Motor neuron (in vitro differentiated cells): ENCODE data around the gene PER2. TPM values are rescaled to one million over a fixed set of nuclear protein-coding genes. Genes with fewer than 3 reads are reported as not detected.

Source experiments
- ATAC-seq, 8 experiments: fragments of 200-7000 bp; cut with Tn5 transposase; replicated peaks in 6 of 8; 2 replicates each; pipeline ENCODE4 v1.8.0; 2021; ENCODE audit warnings: mild to moderate bottlenecking in 8 of 8, moderate library complexity in 8 of 8
- H3K27ac ChIP-seq, 2 donors: fragments of 250-450 bp; sonication (Bioruptor Pico); 2 replicates each; pipeline ENCODE4 v1.9.0; 2021; ENCODE audit warnings: antibody characterized with exemption in 2 of 2, mild to moderate bottlenecking in 2 of 2, moderate library complexity in 1 of 2
- H3K4me1 ChIP-seq, 2 donors: fragments of 250-450 bp; sonication (Bioruptor Pico); replicated peaks in 1 of 2; 2 replicates each; pipeline ENCODE4 v1.6.1; 2021; ENCODE audit warnings: antibody characterized with exemption in 2 of 2, mild to moderate bottlenecking in 2 of 2, moderate library complexity in 1 of 2
- H3K4me3 ChIP-seq, 5 donors: fragments of 250-450 bp; sonication (Bioruptor Pico); 2 replicates each; pipeline ENCODE4 v1.9.0; 2021; ENCODE audit warnings: antibody characterized with exemption in 5 of 5, mild to moderate bottlenecking in 5 of 5, moderate library complexity in 4 of 5
- WGBS, 10 experiments: fragments of 450-650 bp; shearing (Covaris generic); methylation state at CpG; one replicate each; pipeline ENCODE4 v1.0.0; 2022; 5-methylcytosine and 5-hydroxymethylcytosine counted together
- in situ Hi-C, 9 experiments: fragments of 400-800 bp; cut with MboI; loops; one replicate each; pipeline ENCODE4 v1.15.0; 2021; ENCODE audit warnings: low sequenced_read_pairs in 9 of 9, low pct_unique_long_range_greater_than_20kb in 2 of 9; ENCODE audit not compliant: unreplicated experiment in 9 of 9
- total RNA-seq, 8 experiments: library from RNA; unstranded; fragments of 300-600 nt; gene quantifications; 2 replicates each; pipeline versions ENCODE4 v1.2.3 to v1.2.4, GENCODE V29; 2022

PER2 gene
- total RNA-seq, 8 experiments from 2014 or later = 0.66 to 8.7 (median 5.3) TPM

- H3K27ac ChIP-seq = no peak overlapping the region
- in situ Hi-C loops = loop anchor here in 7 of 9 experiments (25.0 kb wide), 1 partner anchor 406 kb away; the partner anchor contains the start of gene RAMP1 (in 7 of the 7)
- no peak overlapping the region for H3K4me3 ChIP-seq
- peaks cover 3% of the 10 kb centered on the region in 2 donors for H3K4me1 ChIP-seq
- ATAC-seq = no peak
- WGBS, 10 experiments = 72 to 94% (median 87%) methylated on average over 1 to 12 of the region's 20 CpGs; no CpG with 5 or more reads in 2 of the 10 experiments
These were observed 20.3 kb downstream of the PER2 start for GRCh38 chr2:238267884-238268680.

- WGBS, 10 experiments = 71 to 100% methylated on average over 1 of the region's 1 CpG; no CpG with 5 or more reads in 8 of the 10 experiments
- Histone ChIP-seq H3K4me1 (peaks cover 5 to 7% of the 10 kb centered on the region in 2 donors), H3K27ac (no peak overlapping the region), H3K4me3 (no peak overlapping the region)
- in situ Hi-C loops = loop anchor here in 7 of 9 experiments (25.0 kb wide), 1 partner anchor 405 kb away; the partner anchor contains the start of gene RAMP1 (in 7 of the 7)
- no peak for ATAC-seq
These were observed 21.1 kb downstream of the PER2 start for GRCh38 chr2:238267341-238267710.

- ATAC-seq = no peak
- H3K4me1 ChIP-seq = peaks cover 18 to 24% of the 10 kb centered on the region in 2 donors
- 67 to 100% (median 90%) methylated on average over 3 to 11 of the region's 11 CpGs; no CpG with 5 or more reads in 2 of the 10 experiments for WGBS, 10 experiments
- in situ Hi-C loops = loop anchor here in 7 of 9 experiments (25.0 kb wide), 1 partner anchor 403 kb away; the partner anchor contains the start of gene RAMP1 (in 7 of the 7)
- H3K4me3 ChIP-seq = no peak overlapping the region
- no peak overlapping the region for H3K27ac ChIP-seq
These were observed 22.8 kb downstream of the PER2 start for GRCh38 chr2:238265605-238266004.

GRCh38 chr2:238264072-238264460, 24.3 kb downstream of the PER2 start:
- ATAC-seq = no peak
- Histone ChIP-seq H3K4me1 (peaks cover 27 to 30% of the 10 kb centered on the region in 2 donors), H3K4me3 (no peak overlapping the region), H3K27ac (no peak overlapping the region)
- 80 to 100% (median 83%) methylated on average over 1 to 3 of the region's 4 CpGs; no CpG with 5 or more reads in 5 of the 10 experiments for WGBS, 10 experiments
- in situ Hi-C loops = loop anchor here in 7 of 9 experiments (25.0 kb wide), 1 partner anchor 402 kb away; the partner anchor contains the start of gene RAMP1 (in 7 of the 7)

GRCh38 chr2:238263204-238264071, 25.0 kb downstream of the PER2 start:
- Histone ChIP-seq H3K4me3 (no peak overlapping the region), H3K4me1 (peaks cover 33 to 36% of the 10 kb centered on the region in 2 donors), H3K27ac (no peak overlapping the region)
- 0 to 80% (median 15%) methylated on average over 1 to 10 of the region's 13 CpGs; no CpG with 5 or more reads in 2 of the 10 experiments for WGBS, 10 experiments
- ATAC-seq = peak; percentile 76 to 97 (median 88)
- in situ Hi-C loops = loop anchor here in 7 of 9 experiments (25.0 kb wide), 1 partner anchor 401 kb away; the partner anchor contains the start of gene RAMP1 (in 7 of the 7)

GRCh38 chr2:238262496-238263122, 25.8 kb downstream of the PER2 start:
- no peak for ATAC-seq
- H3K4me1 ChIP-seq = peaks cover 37 to 43% of the 10 kb centered on the region in 2 donors
- H3K27ac ChIP-seq = no peak overlapping the region
- H3K4me3 ChIP-seq = no peak overlapping the region
- 80 to 100% (median 92%) methylated on average over 1 to 8 of the region's 12 CpGs; no CpG with 5 or more reads in 3 of the 10 experiments for WGBS, 10 experiments
- in situ Hi-C loops = loop anchor here in 7 of 9 experiments (25.0 kb wide), 1 partner anchor 400 kb away; the partner anchor contains the start of gene RAMP1 (in 7 of the 7)

- Histone ChIP-seq H3K4me3 (no peak overlapping the region), H3K4me1 (peaks cover 37 to 43% of the 10 kb centered on the region in 2 donors), H3K27ac (no peak overlapping the region)
- ATAC-seq = peak in 2 of 8 experiments; percentile 18 to 20
- 33 to 100% (median 78%) methylated on average over 1 to 5 of the region's 16 CpGs; no CpG with 5 or more reads in 4 of the 10 experiments for WGBS, 10 experiments
- in situ Hi-C loops = loop anchor here in 7 of 9 experiments (25.0 kb wide), 1 partner anchor 400 kb away; the partner anchor contains the start of gene RAMP1 (in 7 of the 7)
These were observed 26.6 kb downstream of the PER2 start for GRCh38 chr2:238261718-238262375.

- 60 to 100% (median 81%) methylated on average over 1 to 9 of the region's 18 CpGs; no CpG with 5 or more reads in 6 of the 10 experiments for WGBS, 10 experiments
- in situ Hi-C loops = loop anchor here in 7 of 9 experiments (25.0 kb wide), 1 partner anchor 399 kb away; the partner anchor contains the start of gene RAMP1 (in 7 of the 7)
- Histone ChIP-seq H3K4me3 (no peak overlapping the region), H3K27ac (no peak overlapping the region), H3K4me1 (peaks cover 37 to 43% of the 10 kb centered on the region in 2 donors)
- ATAC-seq = peak in 4 of 8 experiments; percentile 9 to 32 (median 18)
These were observed 27.5 kb downstream of the PER2 start for GRCh38 chr2:238260883-238261282.

GRCh38 chr2:238259061-238260020, 29.1 kb downstream of the PER2 start:
- ATAC-seq = peak in 4 of 8 experiments; percentile 15 to 54 (median 45)
- Histone ChIP-seq H3K27ac (peak overlapping the region in 1 of 2 donors; percentile 21), H3K4me1 (peaks cover 37 to 43% of the 10 kb centered on the region in 2 donors), H3K4me3 (no peak overlapping the region)
- 72 to 100% (median 82%) methylated on average over 1 to 11 of the region's 21 CpGs for WGBS, 10 experiments
- in situ Hi-C loops = loop anchor here in 7 of 9 experiments (25.0 kb wide), 1 partner anchor 397 kb away; the partner anchor contains the start of gene RAMP1 (in 7 of the 7)

- no peak overlapping the region for H3K27ac ChIP-seq
- in situ Hi-C loops = loop anchor here in 7 of 9 experiments (25.0 kb wide), 1 partner anchor 396 kb away; the partner anchor contains the start of gene RAMP1 (in 7 of the 7)
- peaks cover 34 to 39% of the 10 kb centered on the region in 2 donors for H3K4me1 ChIP-seq
- H3K4me3 ChIP-seq = no peak overlapping the region
- ATAC-seq = no peak
- WGBS, 10 experiments = 75 to 93% (median 86%) methylated on average over 5 to 12 of the region's 15 CpGs; no CpG with 5 or more reads in 4 of the 10 experiments
These were observed 30.4 kb downstream of the PER2 start for GRCh38 chr2:238257786-238258700.
